RPMI8226 (cell line): ENCODE data around the gene DEFB128.
A peak's percentile ranks its signal among the peaks of the same experiment; 100 is the strongest.
"Not testable (repeated sequence)": the region's sequence is repeated elsewhere in the genome, so short reads cannot be mapped to it uniquely, and the experiment has no call there.

Experiments used
- DNase-seq: peaks from one replicate; pipeline ENCODE4 v3.0.0-alpha.2; 2015

DEFB128 gene

DNA sequence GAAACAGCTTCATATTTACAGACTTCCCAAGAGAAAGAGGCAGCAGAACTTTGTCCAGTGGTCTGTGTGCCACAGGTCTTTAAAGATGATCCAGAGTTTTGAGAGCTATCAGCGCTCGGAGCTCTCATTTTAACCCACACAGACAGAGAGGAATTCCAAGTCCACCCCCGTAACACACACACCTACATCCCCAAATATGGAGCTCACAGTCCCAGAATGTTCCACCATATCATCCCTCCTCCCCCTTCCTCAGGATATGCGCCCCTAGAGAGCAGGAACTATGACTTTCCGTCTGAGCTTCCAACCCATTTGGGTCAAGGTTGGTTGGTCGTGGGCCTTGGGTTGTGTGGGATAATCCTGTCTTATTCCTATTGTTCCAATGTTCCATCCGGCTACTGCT, at the start of gene DEFB128:
Gene DEFB128 (minus strand): TSS at position 101 of the 400 bp plus-strand sequence. CDS start 88 bp downstream, at position 13.
- DNase-seq: no peak

DNA sequence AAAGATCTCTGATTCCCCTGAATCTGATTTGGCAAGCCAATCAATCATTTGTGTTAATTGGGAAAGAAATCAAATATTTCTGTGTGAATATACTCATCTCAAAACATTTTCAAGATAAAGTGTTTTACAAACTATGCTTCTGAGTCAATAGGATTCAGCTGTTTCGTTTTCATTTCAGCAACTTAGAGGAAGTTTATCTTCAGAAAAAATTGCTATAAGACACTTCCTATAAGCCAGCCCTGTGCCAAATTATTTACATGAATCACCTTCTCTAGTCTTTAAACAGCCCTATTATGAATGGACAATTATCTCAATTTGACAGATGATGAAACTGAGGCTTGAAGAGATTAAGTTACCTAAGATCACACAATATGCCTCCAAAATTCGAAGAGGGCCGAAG, 48.4 kb upstream of the DEFB128 start:
- no peak for DNase-seq

DNA sequence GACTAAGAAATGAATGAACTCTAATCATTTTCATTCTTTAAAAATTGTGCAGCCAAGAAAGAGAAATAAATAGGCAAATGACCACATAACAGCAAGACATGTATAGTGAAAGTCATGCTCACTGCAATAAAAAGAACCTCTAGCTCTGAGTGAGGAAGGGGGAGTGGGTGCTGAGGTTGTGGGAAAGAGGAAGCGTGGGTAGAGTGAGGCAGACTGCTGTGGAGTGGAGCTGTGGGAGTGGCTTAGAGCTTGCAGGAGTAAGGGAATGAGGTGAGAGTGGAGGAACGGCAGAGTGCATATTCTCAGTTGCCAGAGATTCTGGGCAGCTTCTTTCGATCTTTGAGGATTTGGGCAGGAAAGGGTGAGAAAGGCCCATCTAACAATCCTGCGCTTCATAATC, 48.0 kb upstream of the DEFB128 start:
- no peak for DNase-seq

DNA sequence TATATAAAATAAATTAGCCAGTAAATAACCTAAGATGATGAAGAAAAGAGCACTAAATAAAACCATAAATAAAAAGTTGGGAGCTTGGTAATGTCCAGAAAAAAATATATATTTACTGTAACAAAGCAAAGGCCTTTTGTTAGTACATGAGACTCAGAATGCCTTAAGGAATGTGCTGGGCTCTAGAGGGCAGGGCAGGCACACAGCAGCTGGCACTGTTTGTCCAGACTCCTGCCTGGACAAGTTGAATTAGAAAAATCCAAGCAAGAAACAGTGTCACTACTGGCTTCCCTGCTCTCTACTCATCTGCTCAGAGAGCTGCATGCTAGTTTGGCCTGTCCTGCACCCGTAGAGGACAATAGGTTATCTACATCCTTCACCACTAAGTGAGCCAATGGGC, 46.4 kb upstream of the DEFB128 start:
- no peak for DNase-seq

DNA sequence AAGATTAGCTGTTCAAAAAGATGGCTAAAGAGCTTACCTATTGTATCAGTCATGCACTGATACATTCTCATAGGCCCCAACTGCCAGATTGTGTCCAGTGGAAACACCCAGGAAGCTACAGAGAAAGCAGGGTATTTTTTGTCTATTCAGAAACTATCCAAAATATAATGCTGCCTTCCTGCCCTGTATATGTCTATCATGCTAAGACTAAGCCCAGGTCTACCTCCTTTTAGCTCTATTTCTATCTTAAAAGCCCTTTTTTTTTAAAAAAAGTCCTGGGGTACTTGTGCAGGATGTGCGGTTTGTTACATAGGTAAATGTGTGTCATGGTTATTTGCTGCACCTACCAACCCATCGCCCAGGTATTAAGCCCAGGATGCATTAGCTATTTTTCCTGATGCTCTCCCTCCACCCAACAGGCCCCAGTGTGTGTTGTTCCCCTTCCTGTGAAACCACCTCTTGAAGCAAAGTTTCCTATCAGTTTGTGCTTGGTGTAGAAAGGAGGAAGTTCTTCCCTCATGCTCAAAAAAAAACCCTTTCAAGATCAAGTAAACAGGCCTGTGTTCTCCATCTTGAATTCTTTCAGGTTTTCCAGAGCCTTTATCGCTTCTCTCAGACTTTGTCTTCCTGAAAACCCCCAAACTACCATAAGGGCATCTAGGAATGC, 38.1 kb upstream of the DEFB128 start:
- no peak for DNase-seq

DNA sequence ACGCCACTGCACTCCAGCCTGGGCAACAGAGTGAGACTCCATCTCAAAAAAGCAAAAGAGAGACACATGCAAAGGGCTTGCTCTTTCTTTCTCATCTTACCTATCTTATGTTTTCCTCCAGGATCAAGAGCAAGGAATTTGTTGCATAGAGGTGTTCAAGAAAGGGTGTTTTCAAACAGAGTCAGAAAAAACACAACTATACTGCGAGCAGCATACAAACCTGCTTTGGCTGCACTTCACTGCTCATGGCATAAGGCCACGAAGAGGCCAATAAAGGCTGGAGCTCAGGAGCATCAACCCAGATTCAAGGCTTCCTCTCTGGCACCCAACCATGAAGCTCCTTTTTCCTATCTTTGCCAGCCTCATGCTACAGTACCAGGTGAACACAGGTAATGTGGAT, 37.4 kb upstream of the DEFB128 start, which contains the start of gene DEFB129:
Gene DEFB129 (plus strand): TSS at position 301 of the 400 bp plus-strand sequence. CDS start 31 bp downstream, at position 332.
- no peak for DNase-seq

DNA sequence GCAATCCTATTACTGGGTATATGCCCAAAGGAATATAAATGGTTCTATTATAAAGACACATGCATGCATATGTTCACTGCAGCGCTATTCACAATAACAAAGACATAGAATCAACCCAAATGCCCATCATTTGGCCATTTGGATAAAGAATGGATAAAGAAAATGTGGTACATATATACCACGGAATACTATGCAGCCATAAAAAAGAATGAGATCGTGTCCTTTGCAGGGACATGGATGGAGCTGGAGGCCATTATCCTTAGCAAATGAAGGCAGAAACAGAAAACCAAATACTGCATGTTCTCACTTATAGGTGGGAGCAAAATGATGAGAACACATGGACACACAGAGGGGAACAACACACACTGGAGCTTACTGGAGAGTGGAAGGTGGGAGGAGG, 36.4 kb upstream of the DEFB128 start:
- DNase-seq: not testable (repeated sequence)

DNA sequence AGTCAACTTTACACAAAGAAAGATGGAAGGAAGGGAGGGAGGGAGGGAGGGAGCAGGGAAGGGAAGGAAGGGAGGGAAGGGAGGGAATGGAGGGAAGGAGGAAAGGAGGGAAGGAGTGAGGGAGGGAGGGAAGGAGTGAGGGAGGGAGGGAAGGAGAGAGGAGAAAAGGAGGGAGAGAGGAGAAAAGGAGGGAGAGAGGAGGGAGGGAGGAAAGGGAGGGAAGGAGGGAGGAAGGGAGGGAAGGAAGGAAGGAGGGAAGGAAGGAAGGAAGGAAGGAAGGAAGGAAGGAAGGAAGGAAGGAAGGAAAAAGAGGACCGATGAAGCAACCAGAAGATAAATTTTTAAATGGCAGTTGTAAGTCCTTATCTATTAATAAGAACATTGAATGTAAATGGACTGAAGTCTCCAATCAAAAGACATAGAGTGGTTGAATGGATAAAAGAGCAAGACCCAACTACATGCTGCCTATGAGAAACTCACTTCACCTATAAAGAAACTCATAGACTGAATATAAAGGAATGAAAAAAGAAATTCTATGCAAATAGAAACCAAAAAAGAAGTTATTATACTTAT, 31.8 kb upstream of the DEFB128 start:
- no peak for DNase-seq

DNA sequence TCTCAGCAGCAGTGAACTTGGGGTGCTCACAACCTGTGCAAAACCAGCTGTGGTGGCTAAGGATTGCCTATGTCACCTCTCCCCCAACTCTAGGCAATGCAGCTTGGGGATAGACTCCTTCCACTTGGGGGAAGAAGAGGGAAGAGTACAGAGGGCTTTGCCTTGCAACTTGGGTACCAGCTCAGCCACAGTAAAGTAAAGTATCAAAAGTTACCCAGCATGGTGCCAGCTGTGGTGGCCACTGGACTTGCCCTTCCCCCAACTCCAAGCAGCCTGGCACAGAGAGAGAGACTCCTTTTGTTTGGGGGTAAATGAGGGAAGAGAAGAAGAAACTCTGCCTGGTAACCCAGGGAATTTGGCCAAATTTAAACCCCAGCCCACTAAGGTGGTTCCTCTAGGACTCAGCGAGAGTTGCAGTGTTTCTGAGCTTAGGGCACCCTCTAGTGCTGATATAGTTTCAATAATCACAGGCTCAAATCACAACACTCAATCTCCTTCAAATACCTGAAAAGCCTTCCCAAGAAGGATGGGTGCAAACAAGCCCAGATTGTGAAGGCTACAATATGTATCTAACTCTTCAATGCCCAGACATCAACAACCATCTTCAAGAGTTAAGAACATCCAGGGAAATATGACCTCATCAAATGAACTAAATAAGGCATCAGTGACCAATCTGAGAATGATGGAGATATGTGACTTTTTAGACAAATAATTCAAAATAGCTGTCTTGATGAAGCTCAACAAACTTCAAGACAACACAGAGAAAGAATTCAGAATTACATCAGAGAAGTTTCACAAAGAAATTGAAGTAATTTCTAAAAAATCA, 30.0 kb upstream of the DEFB128 start:
- peak; percentile 48 for DNase-seq

DNA sequence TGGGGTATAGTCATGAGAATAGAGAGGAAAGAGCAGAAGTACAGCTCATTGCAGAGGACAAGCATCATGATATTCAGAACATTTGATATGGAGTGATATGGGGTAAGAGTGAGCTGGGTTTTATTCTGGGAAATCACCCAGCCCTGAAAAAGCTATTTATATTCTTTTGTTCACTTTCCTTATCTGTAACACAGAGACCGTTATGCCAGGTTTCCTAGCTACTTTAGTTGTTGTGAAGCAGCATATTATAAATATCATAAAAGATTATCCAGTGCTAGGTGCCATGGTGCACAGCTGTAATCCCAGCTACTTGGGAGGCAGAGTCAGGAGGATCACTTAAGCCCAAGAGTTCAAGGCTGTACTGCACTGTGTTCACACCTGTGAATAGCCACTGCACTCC, 27.8 kb upstream of the DEFB128 start:
- DNase-seq: no peak

DNA sequence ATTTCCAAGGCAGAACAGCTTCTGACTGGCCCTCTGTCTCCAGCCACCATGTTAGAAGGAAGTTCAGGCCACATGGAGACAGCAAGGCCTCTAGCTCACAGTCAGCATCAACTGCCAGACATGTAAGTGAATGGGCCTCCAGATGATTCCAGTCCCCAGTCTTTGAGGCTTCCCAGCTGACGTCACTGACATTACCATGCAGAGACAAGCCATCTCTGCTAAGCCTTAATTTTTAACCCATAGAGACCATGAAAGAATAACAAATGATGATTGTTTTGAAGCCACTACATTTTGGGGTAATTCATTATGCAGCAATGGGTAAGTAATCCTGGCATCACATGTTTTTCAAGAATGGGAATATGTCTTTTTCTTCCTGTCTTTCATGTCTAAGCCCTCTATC, 26.3 kb upstream of the DEFB128 start:
- DNase-seq: no peak

DNA sequence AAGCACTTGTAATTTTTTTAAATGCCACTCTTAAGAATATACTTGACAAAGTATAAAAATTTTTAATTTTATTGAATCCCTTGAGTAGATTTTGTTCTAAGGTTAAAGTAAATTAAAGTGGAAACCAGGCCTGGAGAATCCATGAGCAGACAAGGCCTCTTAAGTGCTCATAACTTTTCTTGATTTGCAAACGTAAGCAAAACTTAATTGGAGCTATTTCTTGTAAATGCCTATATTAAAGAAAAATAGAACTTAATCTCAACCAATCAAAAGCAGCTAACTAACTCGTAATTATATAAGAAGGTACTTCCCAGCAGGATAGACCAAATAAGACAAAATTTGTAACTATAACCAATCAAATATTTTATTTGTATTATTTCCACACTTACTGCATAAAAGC, 24.9 kb upstream of the DEFB128 start:
- DNase-seq: no peak

DNA sequence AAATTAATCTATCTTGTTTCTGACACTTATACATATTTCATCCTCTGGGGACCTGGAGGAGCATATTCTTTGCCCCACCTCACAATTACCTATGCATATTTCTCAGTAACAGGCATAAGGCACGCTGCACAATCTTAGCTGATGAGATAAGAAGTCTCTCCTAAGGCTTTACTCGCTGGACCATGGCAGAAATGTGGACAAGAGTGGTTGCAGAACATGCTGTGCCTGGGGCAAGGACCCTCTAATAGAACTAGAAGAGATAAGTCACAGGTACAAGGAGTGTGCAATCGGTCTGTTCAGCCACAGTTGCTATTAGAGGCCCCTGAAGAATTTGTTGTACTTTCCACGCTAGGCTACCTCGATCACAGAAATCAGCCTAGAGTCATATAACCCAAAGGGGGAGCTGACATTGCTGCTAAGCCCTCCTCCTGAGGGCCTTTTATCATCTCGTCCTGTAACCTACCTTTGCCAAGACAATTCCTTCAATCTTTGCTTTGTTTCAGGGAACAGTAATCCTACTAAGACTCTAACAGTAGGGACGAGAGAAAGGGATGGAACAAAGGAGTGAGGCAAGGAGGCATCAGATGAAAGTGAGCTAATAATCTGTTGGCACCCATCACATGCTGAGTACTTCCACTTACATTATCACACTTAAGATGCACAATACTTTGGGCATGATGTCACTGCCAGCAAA, 21.4 kb upstream of the DEFB128 start:
- no peak for DNase-seq

DNA sequence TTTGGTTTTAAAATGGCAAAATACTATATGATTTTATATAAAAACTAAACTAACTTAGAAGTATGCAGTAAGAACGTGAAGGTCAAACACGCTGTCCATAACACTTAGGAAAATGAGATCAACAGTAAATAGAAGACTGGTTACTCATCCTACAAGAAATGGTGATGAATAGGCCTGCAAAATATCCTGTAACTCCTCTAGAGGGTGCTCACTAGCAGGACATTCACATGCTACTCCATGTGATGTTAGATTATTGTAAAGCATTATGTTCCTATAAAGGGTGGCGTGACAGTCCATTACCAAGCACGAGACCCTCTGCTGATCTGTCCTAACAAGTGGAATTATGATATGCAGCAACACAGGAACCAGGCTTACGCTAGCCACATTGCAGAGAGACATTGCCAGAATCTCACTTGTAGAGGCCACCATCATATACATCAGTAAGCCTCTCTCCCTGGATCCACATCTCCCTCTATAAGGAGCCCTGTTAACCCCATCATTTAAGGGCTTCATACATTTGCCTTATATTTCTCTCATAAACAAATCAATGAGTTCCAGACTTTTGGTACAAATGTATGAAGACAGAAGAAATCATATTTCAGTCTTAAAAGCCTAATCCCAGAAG, 19.5 kb upstream of the DEFB128 start:
- peak; percentile 53 for DNase-seq

DNA sequence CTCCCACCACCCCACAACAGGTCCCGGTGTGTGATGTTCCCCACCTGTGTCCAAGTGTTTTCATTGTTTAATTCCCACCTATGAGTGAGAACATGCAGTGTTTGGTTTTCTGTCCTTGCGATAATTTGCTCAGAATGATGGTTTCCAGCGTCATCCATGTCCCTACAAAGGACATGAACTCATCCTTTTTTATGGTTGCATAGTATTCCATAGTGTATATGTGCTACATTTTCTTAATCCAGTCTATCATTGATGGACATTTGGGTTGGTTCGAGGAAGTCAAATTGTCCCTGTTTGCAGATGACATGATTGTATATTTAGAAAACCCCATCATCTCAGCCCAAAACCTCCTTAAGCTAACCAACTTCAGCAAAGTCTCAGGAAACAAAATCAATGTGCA, 14.1 kb upstream of the DEFB128 start:
- not testable (repeated sequence) for DNase-seq

DNA sequence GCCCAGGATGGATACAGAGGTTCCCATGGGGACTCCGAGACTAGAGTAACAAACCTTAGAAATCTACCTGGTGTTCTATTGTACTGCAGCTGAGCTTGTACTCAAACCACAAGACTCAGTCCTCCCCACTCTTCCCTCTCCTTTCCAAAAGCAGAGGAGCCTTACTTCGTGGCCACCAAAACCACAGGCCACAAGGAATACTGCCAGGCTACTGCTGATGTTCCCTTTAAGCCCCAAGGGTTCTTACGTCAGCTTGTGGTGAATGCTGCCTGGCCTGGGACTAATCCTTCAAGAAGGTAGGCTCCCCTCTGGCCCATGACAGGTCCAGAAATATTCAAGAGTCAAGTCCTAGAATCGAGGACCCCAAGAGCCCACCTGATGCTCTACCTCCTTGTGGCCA, 10.5 kb upstream of the DEFB128 start:
- no peak for DNase-seq

DNA sequence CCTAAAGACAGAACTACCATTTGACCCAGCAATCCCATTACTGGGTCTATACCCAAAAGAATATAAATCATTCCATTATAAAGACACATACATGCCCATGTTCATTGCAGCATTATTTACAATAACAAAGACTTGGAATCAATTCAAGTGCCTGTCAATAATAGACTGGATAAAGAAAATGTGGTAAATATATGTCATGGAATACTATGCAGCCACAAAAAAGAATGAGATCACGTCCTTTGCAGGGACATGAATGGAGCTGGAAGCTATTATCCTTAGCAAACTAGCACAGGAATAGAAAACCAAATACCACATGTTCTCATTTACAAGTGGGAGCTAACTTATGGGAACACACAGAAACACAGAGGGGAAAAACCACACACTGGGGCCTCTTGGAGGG, 8.7 kb upstream of the DEFB128 start:
- no peak for DNase-seq

DNA sequence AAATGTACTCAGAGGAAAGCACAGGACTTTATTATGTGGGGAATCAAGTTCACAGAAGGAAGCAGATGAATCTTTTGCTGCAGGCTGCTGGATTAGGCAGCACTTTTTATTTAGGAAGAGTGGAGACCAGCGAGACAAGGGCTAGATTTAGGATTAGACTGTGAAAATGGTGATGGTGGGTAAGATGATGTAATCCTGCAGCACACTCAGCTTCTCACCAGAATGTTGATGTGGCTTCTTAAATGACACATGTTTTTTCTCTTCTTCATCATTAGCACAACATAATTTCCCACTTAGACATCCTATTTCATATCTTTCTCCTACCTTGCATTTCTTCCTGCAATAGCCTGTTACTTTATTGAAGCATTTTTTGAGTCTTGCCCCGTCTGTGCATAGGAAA, 1.8 kb downstream of the DEFB128 start:
- no peak for DNase-seq

DNA sequence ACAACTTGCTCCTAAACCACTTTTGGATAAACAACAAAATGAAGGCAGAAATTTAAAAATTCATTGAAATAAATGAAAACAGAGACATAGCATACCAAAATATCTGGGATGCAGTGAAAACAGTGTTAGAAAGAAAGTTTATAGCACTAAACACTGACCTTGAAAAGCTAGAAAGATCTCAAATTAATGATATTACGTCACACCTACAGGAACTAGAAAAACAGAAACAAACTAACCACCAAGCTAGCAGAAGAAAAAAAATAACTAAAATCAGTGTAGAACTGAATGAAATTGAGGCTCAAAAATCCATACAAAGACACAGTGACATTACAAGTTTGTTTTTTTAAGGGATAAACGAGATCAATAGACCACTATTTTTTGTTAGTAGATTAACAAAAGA, 5.2 kb downstream of the DEFB128 start:
- no peak for DNase-seq

DNA sequence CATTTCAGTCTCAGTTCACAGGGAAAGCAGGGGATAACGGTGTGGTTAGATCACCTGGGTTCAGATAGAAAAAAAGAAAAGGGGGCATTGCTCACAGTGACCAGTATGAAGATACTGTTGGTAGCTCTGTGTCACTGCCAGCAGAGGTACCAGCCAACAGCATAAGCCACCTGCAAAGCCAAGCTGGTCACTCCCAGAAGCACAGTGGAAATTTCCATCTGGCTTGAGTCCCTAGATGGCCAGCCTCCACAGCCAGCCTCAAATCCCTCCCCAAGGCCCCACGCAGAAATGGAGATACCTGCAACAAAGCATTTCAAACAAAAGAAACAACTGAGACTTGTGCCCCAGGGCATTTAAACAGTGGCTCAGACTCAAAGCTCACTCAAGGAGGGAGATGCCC, 20.6 kb downstream of the DEFB128 start:
- DNase-seq: no peak

DNA sequence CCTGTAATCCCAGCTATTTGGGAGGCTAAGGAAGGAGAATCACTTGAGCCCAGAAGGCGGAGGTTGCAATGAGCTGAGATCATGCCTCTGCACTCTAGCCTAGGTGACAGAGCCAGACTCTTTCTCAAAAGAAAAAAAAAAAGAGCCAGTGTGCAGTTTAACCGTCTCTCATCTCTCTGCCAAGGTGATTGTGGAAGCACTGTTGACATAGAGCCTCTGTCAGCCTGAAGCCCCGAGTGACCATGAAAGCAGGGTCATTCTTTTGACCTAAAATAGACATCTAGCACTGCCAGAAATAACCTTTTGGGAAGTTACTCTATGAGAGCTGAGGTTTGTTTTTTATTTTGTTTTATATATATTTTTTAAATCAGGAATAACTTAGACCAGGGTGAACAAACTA, 24.9 kb downstream of the DEFB128 start:
- DNase-seq: no peak

DNA sequence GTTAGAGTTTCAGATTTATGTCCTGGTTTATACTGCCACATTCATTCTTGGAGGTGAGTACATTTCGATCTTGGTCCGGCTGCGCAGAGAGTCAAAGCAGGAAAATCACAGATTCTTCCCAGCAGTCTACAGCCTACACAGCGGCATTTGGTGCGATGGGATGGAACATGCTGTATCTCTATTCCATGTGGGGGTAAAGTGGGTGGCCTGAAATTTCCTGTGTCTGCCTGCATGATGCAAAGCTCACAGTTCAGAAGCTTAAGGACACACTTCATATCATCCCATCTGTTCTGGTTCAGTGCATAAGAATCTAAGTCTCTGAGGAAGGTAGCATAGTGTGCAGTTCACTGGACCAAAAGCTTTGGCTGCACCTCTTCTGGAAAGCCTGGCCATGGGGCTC, 32.4 kb downstream of the DEFB128 start, which contains the start of gene DEFB127:
Gene DEFB127 (plus strand): TSS at position 301 of the 400 bp plus-strand sequence. CDS start 91 bp downstream, at position 392.
- no peak for DNase-seq

DNA sequence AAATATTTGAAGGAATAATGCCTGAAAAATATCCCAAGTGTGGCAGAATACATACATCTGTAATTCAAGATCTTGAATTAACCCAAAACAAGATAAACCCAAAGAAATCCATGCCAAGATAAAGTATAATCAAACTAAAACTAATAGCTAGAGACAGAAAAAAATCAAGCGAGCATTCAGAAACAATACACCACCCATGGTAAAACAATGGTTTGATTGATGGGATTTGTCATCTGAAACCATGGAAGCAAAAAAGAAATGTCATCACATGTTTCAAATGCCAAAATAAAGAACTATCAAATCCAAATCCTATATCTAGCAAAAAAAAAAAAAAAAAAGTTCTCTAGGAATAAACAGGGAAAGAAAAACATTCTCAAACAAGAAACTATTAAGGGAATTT, 37.4 kb downstream of the DEFB128 start:
- DNase-seq: no peak
